Esophagus mucosa (tissue), 1 donor: Measurements from ENCODE around the gene CGB5. TPM values are rescaled to one million over a fixed set of nuclear protein-coding genes. Genes with fewer than 3 reads are reported as not detected.

ENCODE experiments used
- ATAC-seq: fragments of 200-7000 bp; cut with Tn5 transposase; one replicate; pipeline ENCODE4 v1.9.1; 2020
- total RNA-seq: library from RNA; stranded (reverse); gene quantifications from one replicate; pipeline ENCODE4 v1.2.4, GENCODE V29; 2023
- donor health status: DM: yes; HTN: yes; CAD: no.

Gene CGB5
- total RNA-seq, 1 donor from 2014 or later = not detected

DNA sequence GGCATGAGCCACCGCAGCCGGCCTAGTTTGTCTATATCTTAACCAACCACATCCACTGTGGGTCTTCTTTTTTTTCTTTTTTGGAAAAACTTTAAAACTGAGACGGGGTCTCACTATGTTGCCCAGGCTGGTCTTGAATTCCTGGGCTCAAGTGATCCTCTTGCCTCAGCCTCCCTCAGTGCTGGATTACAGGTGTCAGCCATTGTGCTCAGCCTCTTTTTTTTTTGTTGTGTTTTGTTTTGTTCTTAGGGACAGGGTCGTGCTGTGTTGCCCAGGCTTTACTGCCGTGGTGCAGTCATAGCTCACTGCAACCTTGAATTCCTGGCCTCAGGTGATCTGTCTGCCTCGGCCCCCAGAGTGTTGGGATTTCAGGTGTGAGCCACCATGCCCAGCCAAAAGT lies 49.0 kb downstream of the CGB5 start:
- no peak for ATAC-seq

Other genes with a start within 250 kb of the CGB5 start
- 31.0 TPM for gene BCAT2, start 232.8 kb upstream of the CGB5 start, total RNA-seq
- gene HSD17B14, start 207.4 kb upstream of the CGB5 start, total RNA-seq = 0.40 TPM
- 8.1 TPM for gene PLEKHA4, start 175.2 kb upstream of the CGB5 start, total RNA-seq
- gene PPP1R15A, start 171.4 kb upstream of the CGB5 start, total RNA-seq = 30.0 TPM
- 0.24 TPM for gene TULP2, start 145.1 kb upstream of the CGB5 start, total RNA-seq
- gene NUCB1, start 143.5 kb upstream of the CGB5 start, total RNA-seq = 104 TPM
- gene DHDH, start 110.1 kb upstream of the CGB5 start, total RNA-seq = 1.2 TPM
- 58.9 TPM for gene BAX, start 89.0 kb upstream of the CGB5 start, total RNA-seq
- gene FTL, start 78.5 kb upstream of the CGB5 start, total RNA-seq = 417 TPM
- 50.8 TPM for gene GYS1, start 50.5 kb upstream of the CGB5 start, total RNA-seq
- 79.0 TPM for gene RUVBL2, start 50.0 kb upstream of the CGB5 start, total RNA-seq
- not detected for gene LHB, start 26.8 kb upstream of the CGB5 start, total RNA-seq
- gene CGB3, start 19.5 kb upstream of the CGB5 start, total RNA-seq = not detected
- not detected for gene CGB2, start 12.0 kb upstream of the CGB5 start, total RNA-seq
- not detected for gene CGB1, start 7.0 kb upstream of the CGB5 start, total RNA-seq
- not detected for gene CGB8, start 5.3 kb downstream of the CGB5 start, total RNA-seq
- gene CGB7, start 13.9 kb downstream of the CGB5 start, total RNA-seq = 0.52 TPM
- gene NTF4, start 21.0 kb downstream of the CGB5 start, total RNA-seq = 5.6 TPM
- not detected for gene KCNA7, start 28.9 kb downstream of the CGB5 start, total RNA-seq
- gene SNRNP70, start 41.6 kb downstream of the CGB5 start, total RNA-seq = 82.3 TPM
- gene LIN7B, start 70.5 kb downstream of the CGB5 start, total RNA-seq = 11.7 TPM
- gene C19orf73, start 75.3 kb downstream of the CGB5 start, total RNA-seq = 1.3 TPM
- 9.2 TPM for gene PPFIA3, start 75.7 kb downstream of the CGB5 start, total RNA-seq
- 0.24 TPM for gene HRC, start 111.5 kb downstream of the CGB5 start, total RNA-seq
- gene TRPM4, start 113.9 kb downstream of the CGB5 start, total RNA-seq = 12.1 TPM